ENCODE data around the gene GADL1.

DNA sequence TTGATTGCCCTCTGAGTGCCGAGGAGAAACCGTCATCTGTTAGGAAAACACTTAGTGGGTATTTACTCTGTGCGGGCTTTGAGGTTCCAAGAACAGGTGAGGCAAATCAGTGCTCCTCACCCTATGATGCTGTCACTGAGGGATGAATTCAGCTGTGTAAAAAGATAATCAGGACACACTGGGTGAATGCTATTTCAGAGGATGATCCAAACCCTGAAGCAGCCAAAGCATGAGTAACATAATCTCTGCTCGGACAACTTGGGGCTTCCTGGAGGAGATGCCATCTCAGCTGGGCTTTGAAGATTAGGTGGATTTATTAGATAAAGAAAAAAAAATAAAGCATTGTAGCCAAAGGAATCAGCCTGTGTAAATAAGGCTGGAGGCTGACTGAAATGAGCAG is 10.5 kb upstream of the GADL1 start:
- no peak for TF ChIP-seq CTCF (IDR thresholded peaks at IDR 0.05 in 2 of 3, conservative IDR thresholded peaks at IDR 0.05 in 1 of 3; ENCODE audit: borderline replicate concordance in 1 of 3, insufficient read depth in 1 of 3, low read depth in 2 of 3, low read length in 2 of 3)
- no peak for TF ChIP-seq POLR2A (IDR thresholded peaks at IDR 0.05; ENCODE audit: borderline replicate concordance, extremely low read depth, insufficient read depth, insufficient read length)
- no peak for TF ChIP-seq CBX3 (IDR thresholded peaks at IDR 0.05; ENCODE audit: low read depth)
- no peak for TF ChIP-seq ATF3 (IDR thresholded peaks at IDR 0.05)
- no peak for TF ChIP-seq CEBPB (IDR thresholded peaks at IDR 0.05; ENCODE audit: low read depth)
- TF ChIP-seq SIN3A (IDR thresholded peaks at IDR 0.05; ENCODE audit: low read depth), result no peak
- TF ChIP-seq, protein P1, sequence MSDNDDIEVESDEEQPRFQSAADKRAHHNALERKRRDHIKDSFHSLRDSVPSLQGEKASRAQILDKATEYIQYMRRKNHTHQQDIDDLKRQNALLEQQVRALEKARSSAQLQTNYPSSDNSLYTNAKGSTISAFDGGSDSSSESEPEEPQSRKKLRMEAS (IDR thresholded peaks at IDR 0.05), result no peak
- no peak for TF ChIP-seq RAD21 (IDR thresholded peaks at IDR 0.05; ENCODE audit: low read depth)
- no peak for TF ChIP-seq ZNF274 (IDR thresholded peaks at IDR 0.05; ENCODE audit: low read depth, low read length)
- TF ChIP-seq, protein P2, sequence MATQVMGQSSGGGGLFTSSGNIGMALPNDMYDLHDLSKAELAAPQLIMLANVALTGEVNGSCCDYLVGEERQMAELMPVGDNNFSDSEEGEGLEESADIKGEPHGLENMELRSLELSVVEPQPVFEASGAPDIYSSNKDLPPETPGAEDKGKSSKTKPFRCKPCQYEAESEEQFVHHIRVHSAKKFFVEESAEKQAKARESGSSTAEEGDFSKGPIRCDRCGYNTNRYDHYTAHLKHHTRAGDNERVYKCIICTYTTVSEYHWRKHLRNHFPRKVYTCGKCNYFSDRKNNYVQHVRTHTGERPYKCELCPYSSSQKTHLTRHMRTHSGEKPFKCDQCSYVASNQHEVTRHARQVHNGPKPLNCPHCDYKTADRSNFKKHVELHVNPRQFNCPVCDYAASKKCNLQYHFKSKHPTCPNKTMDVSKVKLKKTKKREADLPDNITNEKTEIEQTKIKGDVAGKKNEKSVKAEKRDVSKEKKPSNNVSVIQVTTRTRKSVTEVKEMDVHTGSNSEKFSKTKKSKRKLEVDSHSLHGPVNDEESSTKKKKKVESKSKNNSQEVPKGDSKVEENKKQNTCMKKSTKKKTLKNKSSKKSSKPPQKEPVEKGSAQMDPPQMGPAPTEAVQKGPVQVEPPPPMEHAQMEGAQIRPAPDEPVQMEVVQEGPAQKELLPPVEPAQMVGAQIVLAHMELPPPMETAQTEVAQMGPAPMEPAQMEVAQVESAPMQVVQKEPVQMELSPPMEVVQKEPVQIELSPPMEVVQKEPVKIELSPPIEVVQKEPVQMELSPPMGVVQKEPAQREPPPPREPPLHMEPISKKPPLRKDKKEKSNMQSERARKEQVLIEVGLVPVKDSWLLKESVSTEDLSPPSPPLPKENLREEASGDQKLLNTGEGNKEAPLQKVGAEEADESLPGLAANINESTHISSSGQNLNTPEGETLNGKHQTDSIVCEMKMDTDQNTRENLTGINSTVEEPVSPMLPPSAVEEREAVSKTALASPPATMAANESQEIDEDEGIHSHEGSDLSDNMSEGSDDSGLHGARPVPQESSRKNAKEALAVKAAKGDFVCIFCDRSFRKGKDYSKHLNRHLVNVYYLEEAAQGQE (IDR thresholded peaks at IDR 0.05; ENCODE audit: low read depth), result no peak
